Adrenal gland (tissue), 12 donors: ENCODE data around the gene TAF1B. TPM values are rescaled to one million over a fixed set of nuclear protein-coding genes. Genes with fewer than 3 reads are reported as not detected.

Experiments
- DNase-seq, 7 donors: peaks; one replicate each; pipeline ENCODE4 v3.0.0-alpha.2; 2019 to 2020
- H3K27ac ChIP-seq, 5 donors: fragments of 200-600 bp; sonication (generic) in 4 of 5; 1 replicate in 3 of 5; 2 replicates in 2 of 5; pipeline versions ENCODE4 v1.5.1 to v1.8.0; 2016 to 2020; ENCODE audit warnings: mild to moderate bottlenecking in 1 of 5
- H3K27me3 ChIP-seq: fragments of 200-600 bp; 2 replicates; pipeline ENCODE4 v1.8.0; 2021
- H3K36me3 ChIP-seq, 2 donors: fragments of 200-600 bp; replicated peaks in 1 of 2; 1 replicate in 1 of 2; 2 replicates in 1 of 2; pipeline versions ENCODE4 v1.5.1 to v1.8.0; 2018 to 2022
- H3K4me1 ChIP-seq, 2 donors: fragments of 200-600 bp; replicated peaks in 1 of 2; 1 replicate in 1 of 2; 2 replicates in 1 of 2; pipeline versions ENCODE4 v1.5.1 to v1.8.0; 2018 to 2021
- H3K4me3 ChIP-seq, 4 donors: fragments of 200-600 bp; sonication (generic) in 3 of 4; one replicate each; pipeline ENCODE4 v1.5.1; 2016 to 2018
- H3K9me3 ChIP-seq, 3 donors: fragments of 200-600 bp; sonication (generic) in 1 of 3; replicated peaks in 1 of 3; 1 replicate in 2 of 3; 2 replicates in 1 of 3; pipeline versions ENCODE4 v1.5.1 to v1.8.0; 2016 to 2021
- POLR2A ChIP-seq, 2 donors: fragments of 450-650 bp; IDR thresholded peaks; one replicate each; pipeline ENCODE4 v1.6.1; 2017; ENCODE audit warnings: antibody characterized with exemption in 2 of 2, mild to moderate bottlenecking in 2 of 2, moderate library complexity in 1 of 2
- WGBS, 4 donors: extraction: QIAGEN DNeasy Blood & Tissue Kit in 2 of 4; methylation state at CpG; one replicate each; pipeline versions ENCODE4 v1.1.5 to v1.1.7; 2013 to 2017; 5-methylcytosine and 5-hydroxymethylcytosine counted together
- intact Hi-C, 2 donors: fragments of 100-400 bp; cut with DNase I; formaldehyde crosslinking; loops; one replicate each; pipeline versions ENCODE4 v1.14.1 to v1.15.0; 2022 to 2023
- polyA plus RNA-seq, 3 donors: library from polyadenylated mRNA; stranded (reverse); fragments of 200-250 nt in 2 of 3; fragments of 350-450 nt in 1 of 3; fragmentation: Illumina TruSeq in 1 of 3; extraction: RNeasy Lipid Tissue Mini Kit (QIAGEN cat#74804) in 1 of 3; gene quantifications; one replicate each; pipeline ENCODE4 v1.2.3, GENCODE V29; 2013 to 2014
- total RNA-seq, 9 donors: library from RNA; depleted of rRNA in 4 of 9; stranded (reverse); fragments of >200 nt in 4 of 9; fragments of 120-200 nt in 1 of 9; fragmentation: NEBNext Ultra II Directional in 1 of 9; extraction: Animal tissue kit (Norgen Biotek cat#: 25700) in 1 of 9; gene quantifications; one replicate each; pipeline versions ENCODE4 v1.1.0 to v1.2.4, GENCODE V29; 2013 to 2023
- TF ChIP-seq, protein P1 (sequence below), 6 experiments: fragments of 450-650 bp in 4 of 6; fragments of 200-600 bp in 2 of 6; sonication (generic) in 1 of 6; IDR thresholded peaks; 1 replicate in 5 of 6; 2 replicates in 1 of 6; pipeline versions ENCODE4 v1.5.1 to v1.8.0; 2016 to 2021; ENCODE audit warnings: antibody characterized with exemption in 6 of 6, mild to moderate bottlenecking in 2 of 6, moderate library complexity in 1 of 6
- donor health status: healthy with polysubstance abuse.
- donor health status: Bipolar disorder and iron deficiency.
- donor health status: DM: yes; HTN: yes; CAD: no.
- donor health status: DM: no; HTN: no; CAD: no.
- donor health status: DM: no; HTN: no; CAD: no.
- donor health status: DM: yes; HTN: yes; CAD: no.

Gene TAF1B
- total and polyA plus RNA-seq, 12 donors = 3.1 to 21.6 (median 14.9) TPM

DNA sequence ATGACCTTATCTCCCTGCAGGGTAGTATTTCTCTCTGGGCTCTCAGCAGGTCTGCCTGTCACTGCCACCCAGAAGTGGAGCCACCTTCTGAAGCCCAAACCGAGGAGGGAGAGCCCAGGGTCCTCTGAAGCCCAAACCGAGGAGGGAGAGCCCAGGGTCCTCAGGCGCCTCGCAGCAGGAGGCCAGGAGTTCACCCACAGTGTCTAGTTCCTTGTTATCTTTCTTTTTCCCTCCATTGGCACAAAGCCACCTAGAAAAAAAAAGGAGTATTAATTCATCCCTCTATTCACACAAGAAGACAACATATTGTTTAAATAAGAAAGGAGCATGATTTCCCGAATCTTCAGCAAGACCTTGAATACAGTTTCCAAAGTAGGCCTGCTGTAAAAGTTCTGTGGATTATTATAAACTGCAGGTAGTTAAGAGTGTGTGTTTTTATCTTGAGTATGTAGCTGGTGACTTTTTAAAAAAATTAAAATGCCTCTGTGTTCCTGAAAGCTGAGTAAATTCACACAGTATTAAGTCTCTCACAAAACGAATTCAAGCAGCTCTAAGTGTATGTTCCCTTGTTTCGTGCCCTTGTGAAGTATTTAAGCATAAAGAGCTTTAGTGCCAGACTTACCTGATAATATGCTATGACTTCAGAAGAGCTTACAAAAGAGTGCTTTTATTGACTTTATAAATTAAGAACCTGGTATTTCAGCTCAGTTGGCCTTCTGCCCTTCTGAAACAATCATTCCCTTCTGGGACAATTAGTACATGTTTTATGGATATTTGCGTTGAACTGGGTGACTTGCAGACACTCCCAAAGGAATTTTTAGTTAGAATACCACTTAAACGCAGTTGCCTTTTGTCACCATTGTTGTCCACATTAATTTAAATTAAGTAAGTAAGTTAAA, 96.6 kb downstream of the TAF1B start:
- Histone ChIP-seq H3K4me3 (no peak overlapping the region), H3K27me3 (no peaks in the 10 kb centered on the region), H3K36me3 (no peaks in the 10 kb centered on the region), H3K4me1 (no peaks in the 10 kb centered on the region), H3K9me3 (no peaks in the 10 kb centered on the region), H3K27ac (no peak overlapping the region)
- intact Hi-C loops = no loop called here
- no peak for DNase-seq
- TF ChIP-seq POLR2A (IDR thresholded peaks at IDR 0.05) = no peak
- TF ChIP-seq, protein P1, sequence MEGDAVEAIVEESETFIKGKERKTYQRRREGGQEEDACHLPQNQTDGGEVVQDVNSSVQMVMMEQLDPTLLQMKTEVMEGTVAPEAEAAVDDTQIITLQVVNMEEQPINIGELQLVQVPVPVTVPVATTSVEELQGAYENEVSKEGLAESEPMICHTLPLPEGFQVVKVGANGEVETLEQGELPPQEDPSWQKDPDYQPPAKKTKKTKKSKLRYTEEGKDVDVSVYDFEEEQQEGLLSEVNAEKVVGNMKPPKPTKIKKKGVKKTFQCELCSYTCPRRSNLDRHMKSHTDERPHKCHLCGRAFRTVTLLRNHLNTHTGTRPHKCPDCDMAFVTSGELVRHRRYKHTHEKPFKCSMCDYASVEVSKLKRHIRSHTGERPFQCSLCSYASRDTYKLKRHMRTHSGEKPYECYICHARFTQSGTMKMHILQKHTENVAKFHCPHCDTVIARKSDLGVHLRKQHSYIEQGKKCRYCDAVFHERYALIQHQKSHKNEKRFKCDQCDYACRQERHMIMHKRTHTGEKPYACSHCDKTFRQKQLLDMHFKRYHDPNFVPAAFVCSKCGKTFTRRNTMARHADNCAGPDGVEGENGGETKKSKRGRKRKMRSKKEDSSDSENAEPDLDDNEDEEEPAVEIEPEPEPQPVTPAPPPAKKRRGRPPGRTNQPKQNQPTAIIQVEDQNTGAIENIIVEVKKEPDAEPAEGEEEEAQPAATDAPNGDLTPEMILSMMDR (IDR thresholded peaks at IDR 0.05) = no peak
- 60 to 64% (median 62%) methylated on average over 9 of the region's 9 CpGs for WGBS, 4 donors

DNA sequence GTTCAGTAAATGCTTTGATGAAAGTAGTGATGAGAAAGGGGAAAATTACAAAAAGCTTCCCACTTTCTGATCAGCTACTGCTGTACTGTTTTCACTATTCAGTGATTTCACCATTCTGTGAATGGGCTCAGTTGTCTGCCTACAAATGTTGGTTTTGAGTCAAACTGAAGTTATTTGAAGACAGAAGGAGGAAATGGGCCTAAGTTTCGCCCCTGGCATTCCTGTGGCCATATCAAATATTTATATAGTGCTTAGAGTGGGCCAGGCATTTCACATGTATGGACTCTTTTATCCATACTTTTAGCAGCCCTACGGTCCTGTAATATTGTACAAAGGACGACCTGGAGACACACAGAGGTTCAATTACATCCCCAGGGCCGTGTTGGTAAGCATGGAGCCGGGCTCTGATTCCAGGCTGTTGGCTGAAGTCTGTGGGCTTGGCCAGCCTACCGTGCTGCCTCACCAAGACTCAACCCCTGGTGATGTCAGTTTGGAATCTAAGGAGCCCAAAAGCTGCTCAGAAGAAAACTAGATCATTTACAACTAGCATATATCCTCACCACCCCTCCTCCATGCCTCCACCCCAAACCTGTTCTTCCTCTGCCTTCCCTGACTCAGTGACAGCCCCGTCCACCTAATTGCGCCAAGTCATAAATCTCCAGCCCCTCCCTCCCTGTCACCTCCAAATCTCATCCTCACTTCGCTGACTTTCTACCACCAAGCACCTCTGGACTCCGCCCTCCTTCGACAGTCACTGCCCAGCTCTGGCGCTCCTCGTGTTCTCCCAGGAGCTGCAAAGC, 98.1 kb downstream of the TAF1B start:
- H3K9me3 ChIP-seq = no peaks in the 10 kb centered on the region
- no peak overlapping the region for H3K27ac ChIP-seq
- DNase-seq = no peak
- no peaks in the 10 kb centered on the region for H3K27me3 ChIP-seq
- no peaks in the 10 kb centered on the region for H3K36me3 ChIP-seq
- intact Hi-C loops = no loop called here
- H3K4me3 ChIP-seq = no peak overlapping the region
- TF ChIP-seq, protein P1 (IDR thresholded peaks at IDR 0.05) = no peak
- TF ChIP-seq POLR2A (IDR thresholded peaks at IDR 0.05) = no peak
- WGBS, 4 donors = 64 to 70% (median 67%) methylated on average over 13 of the region's 13 CpGs
- H3K4me1 ChIP-seq = no peaks in the 10 kb centered on the region

DNA sequence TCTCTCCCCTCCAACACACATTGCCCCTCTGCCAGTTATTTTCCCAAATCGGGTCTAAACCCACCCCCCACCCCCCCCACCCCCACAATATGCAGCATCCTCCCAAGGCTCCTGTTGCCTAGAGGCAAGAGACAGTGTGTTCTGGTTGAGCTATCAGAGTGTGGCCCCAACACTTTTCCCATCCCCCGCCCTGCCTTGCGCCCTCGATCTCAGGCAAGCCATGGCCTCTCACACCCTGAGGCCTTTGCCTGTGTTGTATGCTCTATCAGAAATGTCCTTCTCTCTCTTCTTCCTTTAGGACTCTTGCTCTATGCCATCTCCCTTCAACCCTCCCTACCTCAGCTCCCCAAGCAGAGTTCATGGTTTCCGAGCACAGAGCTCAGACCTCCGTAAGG, 98.7 kb downstream of the TAF1B start:
- Histone ChIP-seq H3K27me3 (no peaks in the 10 kb centered on the region), H3K4me1 (no peaks in the 10 kb centered on the region), H3K27ac (no peak overlapping the region), H3K9me3 (no peaks in the 10 kb centered on the region), H3K36me3 (no peaks in the 10 kb centered on the region), H3K4me3 (no peak overlapping the region)
- intact Hi-C loops = no loop called here
- no peak for TF ChIP-seq POLR2A (IDR thresholded peaks at IDR 0.05)
- TF ChIP-seq, protein P1 (IDR thresholded peaks at IDR 0.05) = no peak
- 55 to 65% (median 58%) methylated on average over 6 of the region's 6 CpGs for WGBS, 4 donors
- no peak for DNase-seq

DNA sequence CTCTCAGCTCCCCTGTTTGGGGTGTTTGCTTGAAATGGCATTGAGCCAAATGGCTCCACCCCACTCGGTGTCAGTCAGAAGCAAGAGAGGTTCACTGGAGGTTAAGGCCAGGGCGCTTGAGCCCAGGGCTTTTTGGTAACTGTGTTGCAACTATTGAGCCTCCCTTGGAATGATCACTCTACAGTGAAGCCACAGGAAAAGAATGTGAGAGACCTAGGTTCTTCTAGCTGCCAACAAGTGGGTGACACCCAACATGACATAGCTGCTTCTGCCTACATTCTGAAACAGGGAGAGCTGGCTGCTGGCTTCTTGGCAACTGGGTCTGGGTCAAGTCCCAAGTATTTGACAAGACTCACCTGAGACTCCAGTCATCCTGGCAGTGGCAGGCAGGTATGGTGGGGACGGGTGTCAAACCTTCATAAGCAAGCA, 101.1 kb downstream of the TAF1B start:
- no peak for TF ChIP-seq POLR2A (IDR thresholded peaks at IDR 0.05)
- TF ChIP-seq, protein P1 (IDR thresholded peaks at IDR 0.05) = no peak
- H3K4me1 ChIP-seq = no peaks in the 10 kb centered on the region
- H3K4me3 ChIP-seq = no peak overlapping the region
- H3K27ac ChIP-seq = no peak overlapping the region
- intact Hi-C loops = no loop called here
- no peaks in the 10 kb centered on the region for H3K27me3 ChIP-seq
- H3K9me3 ChIP-seq = no peaks in the 10 kb centered on the region
- no peaks in the 10 kb centered on the region for H3K36me3 ChIP-seq
- DNase-seq = no peak
- 45 to 63% (median 53%) methylated on average over 3 of the region's 3 CpGs for WGBS, 4 donors
